Activated CD8-positive, alpha-beta memory T cell treated with anti-CD3 and anti-CD28 coated beads for 36 hours (primary cell): ENCODE results near the gene GPC5. TPM values are rescaled to one million over a fixed set of nuclear protein-coding genes. Genes with fewer than 3 reads are reported as not detected.

ENCODE experiments used
- CTCF ChIA-PET: fragments of 350-600 bp; sonication (Branson Sonifier 250); formaldehyde crosslinking; loops from one replicate; lab custom pipeline; 2021; ENCODE audit warnings: antibody characterized with exemption; lab: Charles Lee
- POLR2A ChIA-PET: fragments of 350-600 bp; sonication (Branson Sonifier 250); formaldehyde crosslinking; loops from one replicate; lab custom pipeline; 2021; ENCODE audit warnings: antibody characterized with exemption; lab: Charles Lee
- total RNA-seq, 2 experiments: library from RNA; stranded (reverse); gene quantifications; one replicate each; pipeline ENCODE4 v1.2.3, GENCODE V29; 2021

Gene GPC5
- total RNA-seq, 2 experiments from 2014 or later: 0.15 to 0.17 TPM

- ChIA-PET CTCF (no interaction called here), POLR2A (no interaction called here)
Observed at GRCh38 chr13:91621963-91622362, 223.5 kb downstream of the GPC5 start.

- CTCF ChIA-PET: no interaction called here
Observed at GRCh38 chr13:91622778-91623550, 224.5 kb downstream of the GPC5 start.

DNA sequence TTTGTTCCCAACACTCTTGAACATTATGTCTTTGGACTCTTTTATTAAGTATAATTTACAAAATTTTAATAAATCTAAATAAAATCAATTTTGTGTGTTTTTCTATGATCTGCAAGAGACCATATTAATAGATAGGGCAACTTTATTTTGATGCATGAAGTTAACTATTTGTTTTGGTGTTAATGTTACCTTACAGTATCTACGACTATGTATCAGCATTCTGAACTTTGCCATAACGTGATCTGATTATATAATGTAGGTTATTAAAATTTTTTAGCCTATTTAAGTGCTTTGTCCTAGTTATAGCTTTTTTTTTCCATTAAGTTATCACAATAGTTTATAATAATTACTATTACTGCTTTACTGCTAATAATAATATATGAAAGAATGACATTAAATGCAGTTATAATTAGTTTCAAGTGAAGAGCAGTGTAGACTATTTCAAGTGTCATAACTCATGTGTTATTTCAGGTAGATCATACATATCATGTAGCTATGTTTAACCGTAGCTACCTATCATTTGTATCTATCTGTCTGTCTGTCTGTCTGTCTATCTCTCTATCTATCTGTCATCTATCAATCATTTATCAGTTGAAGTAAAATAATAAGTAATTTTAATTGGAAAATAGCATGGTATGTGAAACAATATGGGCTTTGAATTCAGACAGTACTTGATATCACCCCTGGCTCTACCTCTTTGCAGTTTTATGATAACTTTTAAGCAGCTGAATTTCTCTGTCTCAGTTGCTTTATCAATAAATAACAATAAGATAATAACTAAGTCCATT lies 229.7 kb downstream of the GPC5 start:
- POLR2A ChIA-PET: no interaction called here
- CTCF ChIA-PET: no interaction called here

More at GRCh38 chr13:91622778-91623550, 224.5 kb downstream of the GPC5 start:
- POLR2A ChIA-PET: no interaction called here

GRCh38 chr13:91630946-91631345 lies 232.5 kb downstream of the GPC5 start:
- POLR2A ChIA-PET: no interaction called here
- CTCF ChIA-PET: no interaction called here

GRCh38 chr13:91632086-91632485 lies 233.7 kb downstream of the GPC5 start:
- CTCF ChIA-PET: no interaction called here
- POLR2A ChIA-PET: no interaction called here

- ChIA-PET POLR2A (no interaction called here), CTCF (no interaction called here)
Observed at GRCh38 chr13:91639330-91639729, 240.9 kb downstream of the GPC5 start.

- CTCF ChIA-PET: no interaction called here
- POLR2A ChIA-PET: no interaction called here
Observed at GRCh38 chr13:91643394-91643793, 245.0 kb downstream of the GPC5 start.

- CTCF ChIA-PET: no interaction called here
Observed at GRCh38 chr13:91644806-91645205, 246.4 kb downstream of the GPC5 start.

GRCh38 chr13:91647361-91647990 lies 249.1 kb downstream of the GPC5 start:
- ChIA-PET POLR2A (no interaction called here), CTCF (no interaction called here)

More at GRCh38 chr13:91644806-91645205, 246.4 kb downstream of the GPC5 start:
- POLR2A ChIA-PET: no interaction called here

DNA sequence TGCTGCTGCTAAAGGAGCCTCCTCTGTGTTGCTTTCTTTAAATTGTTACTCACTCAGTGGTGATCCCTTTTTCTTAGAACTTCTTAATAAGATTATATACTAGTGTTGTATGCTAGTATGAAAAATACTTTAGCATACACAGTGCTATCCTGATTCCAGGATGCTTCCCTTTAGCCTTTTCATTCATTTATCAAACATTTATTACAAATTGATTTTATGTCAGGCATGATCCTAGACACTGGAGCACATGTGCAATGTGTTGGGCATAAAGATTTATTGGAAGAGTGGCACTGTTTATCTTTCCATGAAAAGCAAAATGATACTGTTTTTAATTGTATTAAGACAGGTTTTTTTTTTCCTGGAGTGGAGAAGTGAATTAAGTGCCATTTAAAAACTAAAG lies 249.6 kb downstream of the GPC5 start:
- ChIA-PET CTCF (no interaction called here), POLR2A (no interaction called here)

GRCh38 chr13:91649456-91649855 lies 251.0 kb downstream of the GPC5 start:
- ChIA-PET CTCF (no interaction called here), POLR2A (no interaction called here)

DNA sequence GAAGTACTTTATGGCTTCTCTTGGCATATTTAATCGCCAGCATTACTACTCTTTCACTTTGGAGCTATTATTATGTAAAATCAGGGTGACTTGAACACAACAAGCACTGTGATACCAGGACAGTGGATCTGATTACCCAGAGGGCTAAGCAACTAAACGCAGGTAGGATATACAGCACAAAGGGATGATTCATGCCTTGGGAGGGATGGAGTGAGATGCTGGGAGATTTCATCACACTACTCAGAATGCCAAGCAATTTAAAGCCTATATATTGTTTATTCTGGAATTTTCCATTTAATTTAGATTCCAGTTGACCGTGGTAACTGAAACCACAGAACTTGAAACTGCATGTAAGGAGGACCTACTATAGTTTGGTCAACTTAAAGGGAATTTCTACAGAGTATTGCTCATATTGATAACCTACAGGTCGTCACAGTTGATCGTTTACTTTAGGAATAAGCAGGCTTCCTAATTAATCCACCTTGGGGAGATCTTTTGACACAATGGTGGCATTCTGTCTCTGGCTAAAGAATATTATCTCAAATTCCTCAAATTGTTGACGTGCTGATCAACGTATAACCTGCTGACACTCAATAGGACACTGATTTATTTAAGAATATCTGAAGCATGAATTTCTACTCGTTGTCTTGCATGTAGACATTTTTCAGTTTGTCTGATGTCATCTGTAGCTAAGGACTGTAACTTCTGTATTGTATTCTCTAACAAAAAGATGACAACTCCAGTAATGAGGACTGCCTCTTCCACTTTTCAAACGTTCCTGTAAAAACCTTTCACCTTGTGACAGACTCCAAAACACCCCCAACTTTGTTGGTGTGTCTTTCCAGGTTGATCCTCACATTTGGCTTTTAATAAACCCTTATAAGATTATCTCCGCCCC lies 254.2 kb downstream of the GPC5 start:
- ChIA-PET CTCF (no interaction called here), POLR2A (no interaction called here)

- ChIA-PET POLR2A (no interaction called here), CTCF (no interaction called here)
Observed at GRCh38 chr13:91655731-91656130, 257.3 kb downstream of the GPC5 start.

DNA sequence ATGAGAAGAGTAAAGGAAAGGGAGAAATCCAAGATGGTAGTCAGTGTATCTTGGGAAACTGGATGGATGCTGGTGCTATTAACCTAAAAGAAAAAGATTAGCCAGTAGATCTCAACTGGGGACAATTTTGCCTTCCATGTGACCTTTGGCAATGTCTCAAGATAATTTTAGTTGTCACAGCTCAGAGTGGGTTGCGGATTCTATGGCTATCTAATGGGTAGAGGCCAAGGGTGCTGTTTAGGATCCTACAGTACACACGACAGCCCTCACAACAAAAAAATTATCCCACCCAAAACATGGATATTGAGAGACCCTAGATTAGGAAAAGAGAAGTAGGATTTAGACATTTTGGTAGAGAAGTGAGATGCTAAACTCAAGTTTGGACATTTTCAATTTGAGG lies 258.9 kb downstream of the GPC5 start:
- CTCF ChIA-PET: no interaction called here

GRCh38 chr13:91659256-91660075 lies 261.0 kb downstream of the GPC5 start:
- ChIA-PET CTCF (no interaction called here), POLR2A (no interaction called here)

More for the DNA sequence above, 258.9 kb downstream of the GPC5 start:
- POLR2A ChIA-PET: no interaction called here

DNA sequence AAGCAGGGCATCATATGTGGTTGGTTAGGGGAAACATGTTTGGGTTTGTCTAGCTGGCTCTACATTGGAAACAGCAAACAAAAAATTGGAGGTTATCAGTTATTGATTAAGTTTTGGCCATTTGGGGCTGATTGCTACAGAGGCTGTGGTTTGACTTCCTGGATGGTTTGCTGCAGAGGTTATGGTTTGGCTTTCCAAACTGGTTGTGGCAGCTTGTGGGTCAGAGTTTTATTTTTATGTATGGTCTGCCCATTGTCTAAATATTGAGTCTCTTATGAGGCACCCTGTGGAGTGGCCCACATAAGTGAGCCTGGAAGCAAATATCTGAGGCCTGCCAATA lies 261.6 kb downstream of the GPC5 start:
- CTCF ChIA-PET: no interaction called here

GRCh38 chr13:91661692-91662490 lies 263.5 kb downstream of the GPC5 start:
- ChIA-PET CTCF (no interaction called here), POLR2A (no interaction called here)

More for the DNA sequence above, 261.6 kb downstream of the GPC5 start:
- POLR2A ChIA-PET: no interaction called here

DNA sequence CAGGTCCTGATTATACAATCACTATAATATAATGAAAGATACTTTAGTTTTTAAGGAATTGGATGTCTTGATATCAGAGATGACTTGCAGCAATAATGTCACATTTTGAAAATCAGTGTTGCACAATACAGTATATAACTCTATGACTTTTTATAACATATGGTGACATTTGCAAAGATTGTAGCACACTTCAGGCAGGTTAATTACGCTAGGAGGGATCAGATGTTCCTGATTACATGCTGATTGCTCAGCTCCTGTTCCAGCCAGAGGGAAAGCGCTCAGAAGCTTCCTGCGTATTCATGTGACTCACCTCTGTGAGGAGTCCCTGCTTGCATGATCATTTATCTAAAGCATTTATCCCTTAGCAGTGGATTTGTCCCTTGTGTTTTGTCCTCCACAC lies 265.6 kb downstream of the GPC5 start:
- ChIA-PET CTCF (no interaction called here), POLR2A (no interaction called here)
